OCI-LY3 (cell line): Measurements from ENCODE around the gene GRK3.

Source experiments
- H2AFZ ChIP-seq: fragments of 200-600, 300-600 bp; shearing (Covaris generic); 2 replicates; pipeline ENCODE4 v1.6.0; 2014; ENCODE audit warnings: antibody characterized with exemption, low read depth, low read length
- H3K27ac ChIP-seq: fragments of 200-600, 300-600 bp; sonication (generic); 2 replicates; pipeline ENCODE4 v1.5.1; 2014; ENCODE audit warnings: mild to moderate bottlenecking, low read length, moderate library complexity, mixed read lengths
- H3K27me3 ChIP-seq: fragments of 200-600, 300-600 bp; sonication (generic); 2 replicates; pipeline ENCODE4 v1.6.1; 2014; ENCODE audit warnings: low read depth, low read length, mixed read lengths
- H3K36me3 ChIP-seq: fragments of 200-600, 300-600 bp; sonication (generic); replicated peaks from 2 replicates; pipeline ENCODE3; 2014; ENCODE audit warnings: low read depth, low read length, mixed read lengths
- H3K4me1 ChIP-seq: fragments of 300-600, 200-600 bp; sonication (generic); 2 replicates; pipeline ENCODE4 v1.6.1; 2014; ENCODE audit warnings: low read length, mixed read lengths
- H3K4me2 ChIP-seq: fragments of 200-600, 300-600 bp; sonication (generic); 2 replicates; pipeline ENCODE4 v1.6.1; 2014; ENCODE audit warnings: low read length, mixed read lengths
- H3K4me3 ChIP-seq: fragments of 300-600, 200-600 bp; sonication (generic); 2 replicates; pipeline ENCODE4 v1.5.1; 2014; ENCODE audit warnings: antibody characterized with exemption, mild to moderate bottlenecking, low read length, moderate library complexity
- H3K79me2 ChIP-seq: fragments of 300-600, 200-600 bp; shearing (Covaris generic); 2 replicates; pipeline ENCODE4 v1.6.1; 2014; ENCODE audit warnings: mild to moderate bottlenecking, low read length, mixed read lengths
- H3K9ac ChIP-seq: fragments of 300-600, 200-600 bp; shearing (Covaris generic); 2 replicates; pipeline ENCODE4 v1.6.0; 2014; ENCODE audit warnings: mild to moderate bottlenecking, low read length, moderate library complexity
- H3K9me3 ChIP-seq: fragments of 200-600, 300-600 bp; shearing (Covaris generic); 2 replicates; pipeline ENCODE4 v1.6.1; 2014; ENCODE audit warnings: low read length, mixed read lengths; ENCODE audit not compliant: insufficient read depth
- H4K20me1 ChIP-seq: fragments of 200-600, 300-600 bp; sonication (generic); 2 replicates; pipeline ENCODE4 v1.6.1; 2016; ENCODE audit warnings: low read length, mixed read lengths; ENCODE audit not compliant: insufficient read depth
- EZH2phosphoT487 ChIP-seq: fragments of 200-600 bp; shearing (Covaris generic); IDR thresholded peaks from 2 replicates; pipeline ENCODE4 v1.6.1; 2018; ENCODE audit warnings: antibody characterized with exemption, mixed run types, low read depth
- TF ChIP-seq, protein P1 (sequence below): fragments of 200-600, 300-600 bp; sonication (generic); IDR thresholded peaks from 2 replicates; pipeline ENCODE4 v1.5.1; 2014; ENCODE audit warnings: antibody characterized with exemption, low read length, low read depth

The GRK3 gene

DNA sequence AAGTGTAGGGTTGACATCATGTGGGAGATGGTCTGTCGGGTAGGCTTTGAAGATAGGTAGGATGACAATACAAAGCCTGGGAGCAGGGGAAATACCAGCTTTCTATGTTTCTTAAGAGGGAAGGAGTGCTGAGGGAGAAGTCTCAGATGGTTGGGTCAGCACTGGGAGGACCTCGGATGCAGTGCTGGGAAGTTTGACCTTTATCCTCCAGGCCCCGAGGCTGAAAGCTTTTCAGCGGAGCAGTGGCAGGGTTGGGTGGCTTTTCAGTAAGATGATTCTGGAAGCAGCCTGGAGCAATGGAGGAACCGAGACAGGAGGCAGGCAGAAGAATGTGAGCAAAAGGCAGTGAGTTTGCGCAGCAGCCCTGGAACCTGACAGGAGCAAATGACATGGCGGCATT lies 134.0 kb downstream of the GRK3 start:
- peaks cover 40% of the 10 kb centered on the region for H3K36me3 ChIP-seq

DNA sequence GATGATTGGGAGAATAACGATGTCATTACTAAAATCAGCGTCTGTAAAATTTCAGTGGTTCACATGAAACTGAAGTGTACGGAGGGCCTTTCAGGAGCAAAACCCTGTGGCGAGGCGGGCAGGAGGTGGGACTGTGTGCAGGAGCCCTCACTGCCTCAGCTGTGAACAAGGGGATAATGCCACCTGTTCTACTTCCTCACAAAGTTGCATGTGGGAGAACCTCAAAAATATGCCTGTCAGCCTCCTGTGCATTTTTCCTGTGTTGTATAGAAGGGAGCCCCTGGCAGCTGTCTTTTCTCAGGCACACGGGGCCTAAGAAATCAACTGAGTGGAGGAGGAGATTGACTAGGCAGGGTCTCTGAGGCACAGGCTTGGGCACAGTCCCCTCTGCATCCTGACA lies 134.5 kb downstream of the GRK3 start:
- H4K20me1 ChIP-seq: no peaks in the 10 kb centered on the region
- no peak overlapping the region for H3K4me2 ChIP-seq
- no peaks in the 10 kb centered on the region for H3K27me3 ChIP-seq
- H3K4me1 ChIP-seq: peaks cover 26% of the 10 kb centered on the region
- no peaks in the 10 kb centered on the region for H3K9me3 ChIP-seq
- peaks cover 4% of the 10 kb centered on the region for H3K79me2 ChIP-seq
- H3K9ac ChIP-seq: no peak overlapping the region
- no peak for TF ChIP-seq EZH2phosphoT487
- H2AFZ ChIP-seq: no peak overlapping the region
- no peak overlapping the region for H3K4me3 ChIP-seq
- H3K27ac ChIP-seq: no peak overlapping the region
- H3K36me3 ChIP-seq: peaks cover 42% of the 10 kb centered on the region

More for the DNA sequence above, 134.0 kb downstream of the GRK3 start:
- TF ChIP-seq EZH2phosphoT487: no peak
- TF ChIP-seq, protein P1, sequence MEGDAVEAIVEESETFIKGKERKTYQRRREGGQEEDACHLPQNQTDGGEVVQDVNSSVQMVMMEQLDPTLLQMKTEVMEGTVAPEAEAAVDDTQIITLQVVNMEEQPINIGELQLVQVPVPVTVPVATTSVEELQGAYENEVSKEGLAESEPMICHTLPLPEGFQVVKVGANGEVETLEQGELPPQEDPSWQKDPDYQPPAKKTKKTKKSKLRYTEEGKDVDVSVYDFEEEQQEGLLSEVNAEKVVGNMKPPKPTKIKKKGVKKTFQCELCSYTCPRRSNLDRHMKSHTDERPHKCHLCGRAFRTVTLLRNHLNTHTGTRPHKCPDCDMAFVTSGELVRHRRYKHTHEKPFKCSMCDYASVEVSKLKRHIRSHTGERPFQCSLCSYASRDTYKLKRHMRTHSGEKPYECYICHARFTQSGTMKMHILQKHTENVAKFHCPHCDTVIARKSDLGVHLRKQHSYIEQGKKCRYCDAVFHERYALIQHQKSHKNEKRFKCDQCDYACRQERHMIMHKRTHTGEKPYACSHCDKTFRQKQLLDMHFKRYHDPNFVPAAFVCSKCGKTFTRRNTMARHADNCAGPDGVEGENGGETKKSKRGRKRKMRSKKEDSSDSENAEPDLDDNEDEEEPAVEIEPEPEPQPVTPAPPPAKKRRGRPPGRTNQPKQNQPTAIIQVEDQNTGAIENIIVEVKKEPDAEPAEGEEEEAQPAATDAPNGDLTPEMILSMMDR: no peak
- no peaks in the 10 kb centered on the region for H3K9me3 ChIP-seq
- H3K9ac ChIP-seq: no peak overlapping the region
- H3K4me2 ChIP-seq: no peak overlapping the region
- no peak overlapping the region for H3K27ac ChIP-seq
- H3K4me3 ChIP-seq: no peak overlapping the region
- H3K79me2 ChIP-seq: no peaks in the 10 kb centered on the region; the same call in 1 of the 2 replicates
- no peaks in the 10 kb centered on the region for H3K27me3 ChIP-seq
- no peak overlapping the region for H2AFZ ChIP-seq
- H3K4me1 ChIP-seq: peaks cover 21% of the 10 kb centered on the region
- no peaks in the 10 kb centered on the region for H4K20me1 ChIP-seq

DNA sequence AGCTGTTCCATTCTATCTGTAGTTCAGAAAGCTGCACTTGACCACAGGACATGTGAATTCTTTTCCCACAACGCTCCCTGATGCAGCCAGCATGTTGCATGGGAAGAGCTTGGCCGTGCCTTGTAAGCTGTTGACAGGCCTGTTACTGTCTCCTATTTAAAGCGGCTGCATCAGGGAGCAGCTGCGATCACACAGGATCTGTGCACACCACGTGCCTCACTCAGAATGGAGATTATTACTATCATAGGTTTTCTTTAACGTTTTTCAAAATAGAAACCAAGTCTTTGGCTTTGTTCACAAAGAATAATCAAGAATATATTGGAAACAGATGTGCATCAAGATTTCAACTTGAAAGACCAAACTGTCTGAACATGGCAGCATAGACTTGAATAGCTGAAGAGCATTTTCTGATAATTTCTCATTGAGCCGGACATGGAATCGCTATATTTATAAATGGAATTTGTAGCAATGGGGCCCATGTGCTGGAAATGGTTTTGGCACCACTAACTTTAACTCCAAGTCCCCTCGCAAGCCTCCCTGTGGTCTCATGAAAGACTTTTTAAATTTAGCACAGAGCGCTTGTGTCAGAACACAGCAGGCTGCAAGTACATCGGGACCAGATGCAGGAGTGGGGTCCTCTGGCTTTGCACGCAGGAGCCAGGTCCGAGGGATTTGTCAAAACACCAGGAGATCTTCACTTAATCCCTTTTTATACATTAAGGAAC lies 136.7 kb downstream of the GRK3 start:
- Histone ChIP-seq H2AFZ (no peak overlapping the region), H3K79me2 (peaks cover 12% of the 10 kb centered on the region), H3K4me2 (no peak overlapping the region), H3K36me3 (peaks cover 30% of the 10 kb centered on the region), H3K9ac (no peak overlapping the region), H3K4me1 (peaks cover 49% of the 10 kb centered on the region), H3K27me3 (no peaks in the 10 kb centered on the region), H3K9me3 (no peaks in the 10 kb centered on the region), H3K27ac (0 out of 2 replicates have a peak overlapping the region, but pooled peaks have one; percentile 1), H3K4me3 (no peak overlapping the region), H4K20me1 (no peaks in the 10 kb centered on the region)
- TF ChIP-seq EZH2phosphoT487: no peak
- TF ChIP-seq, protein P1: no peak

DNA sequence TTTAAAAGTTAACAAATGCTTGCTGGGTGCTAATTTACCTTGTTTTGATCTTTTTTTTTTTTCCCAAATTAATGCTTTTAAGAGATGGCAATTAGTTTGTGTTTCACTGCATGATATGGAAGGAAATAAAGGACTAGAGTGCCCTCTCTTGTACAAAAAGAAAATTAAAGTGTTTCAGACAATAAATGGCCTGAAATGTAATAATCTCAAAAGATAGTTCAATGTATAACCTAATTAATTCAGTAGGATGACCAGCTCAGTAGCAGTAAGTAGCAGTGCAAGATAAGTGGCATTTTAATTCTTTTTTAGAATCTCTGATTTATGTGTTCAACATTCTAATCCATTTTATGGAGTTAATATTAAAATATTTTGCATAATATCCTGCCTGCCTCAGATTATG lies 137.6 kb downstream of the GRK3 start:
- H3K36me3 ChIP-seq: peaks cover 25% of the 10 kb centered on the region
- H2AFZ ChIP-seq: no peak overlapping the region
- peak overlapping the region; percentile 91 for H3K27ac ChIP-seq
- peak overlapping the region; percentile 79 for H3K9ac ChIP-seq
- no peaks in the 10 kb centered on the region for H3K9me3 ChIP-seq
- H3K27me3 ChIP-seq: no peaks in the 10 kb centered on the region
- peaks cover 55% of the 10 kb centered on the region for H3K4me1 ChIP-seq
- TF ChIP-seq, protein P1: peak; percentile 73
- TF ChIP-seq EZH2phosphoT487: no peak
- peak overlapping the region; percentile 72 for H3K4me2 ChIP-seq
- H3K79me2 ChIP-seq: peaks cover 19% of the 10 kb centered on the region
- H3K4me3 ChIP-seq: peak overlapping the region; percentile 56
- H4K20me1 ChIP-seq: no peaks in the 10 kb centered on the region
